NCI-H82 treated with DMSO at 0.1 percent for 48 hours (cell line): ENCODE data around the gene PITX2.

Experiments
- DNase-seq: peaks from one replicate; lab custom pipeline; 2025; ENCODE audit not compliant: unreplicated experiment; lab: John Stamatoyannopoulos, UW

Gene PITX2

DNA sequence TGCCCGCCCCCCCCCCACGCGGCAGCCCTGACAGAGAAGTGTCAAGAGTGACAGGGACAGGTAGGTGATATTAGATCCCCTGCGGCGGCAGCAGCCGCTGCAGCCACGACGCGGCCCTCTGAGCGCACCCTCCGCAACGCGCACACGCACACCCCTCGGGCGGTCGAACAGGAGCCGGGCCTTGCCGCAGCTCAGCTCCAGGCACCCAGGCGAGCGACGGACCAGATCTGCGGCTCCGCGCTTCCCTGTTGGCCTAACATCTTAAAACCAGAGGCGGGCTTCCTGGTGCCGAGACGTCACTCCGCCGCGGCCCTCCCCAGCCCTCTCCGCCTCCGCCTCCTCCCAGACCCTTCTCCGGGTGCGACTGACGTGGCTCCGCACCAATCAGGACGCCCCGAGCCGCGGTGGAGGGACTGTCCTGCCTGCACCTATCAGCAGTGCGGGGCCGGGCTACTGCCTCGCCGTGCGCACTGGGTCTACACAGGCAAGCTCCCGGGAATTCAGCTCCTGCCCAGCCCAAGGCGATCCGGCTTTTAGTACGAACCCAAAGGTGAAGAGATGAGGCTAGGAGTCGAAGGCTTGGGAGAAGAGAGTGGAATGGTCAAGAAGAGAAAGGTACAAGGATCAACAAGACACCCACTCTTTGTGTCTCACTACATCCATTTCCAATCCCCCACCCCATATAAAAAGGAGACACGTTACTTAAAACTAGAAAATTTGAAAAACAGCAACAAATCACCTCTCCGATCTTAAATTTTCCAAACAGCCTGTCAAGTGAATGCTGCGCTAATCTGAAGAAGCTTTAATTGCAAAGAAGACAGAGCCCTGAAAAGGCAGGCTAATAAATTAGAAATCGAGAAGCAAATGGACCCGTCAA, at the start of gene PITX2:
Gene PITX2, minus strand, starts transcription at position 237 of the 877 bp plus-strand sequence. CDS start 617 bp downstream, outside the sequence.
- peak; percentile 81 for DNase-seq

DNA sequence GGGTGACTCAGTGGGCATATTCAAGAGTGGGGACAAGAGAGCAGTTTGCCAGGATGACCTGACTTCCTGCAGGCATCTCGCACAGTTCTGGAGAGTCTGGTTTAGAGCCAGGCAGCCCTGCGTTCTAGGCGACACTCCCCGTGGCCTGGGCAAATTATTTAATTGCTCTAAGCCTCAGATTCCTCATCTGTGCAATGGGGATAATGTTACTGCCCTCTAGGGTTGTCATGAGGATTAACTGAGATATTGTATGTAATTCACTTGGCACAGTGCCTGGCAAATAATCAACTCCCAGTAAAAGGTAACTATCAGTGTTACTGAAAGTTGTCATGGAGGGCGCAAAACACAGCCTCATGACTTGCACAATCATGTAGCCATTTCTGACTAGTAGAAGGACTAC, 48.8 kb upstream of the PITX2 start:
- no peak for DNase-seq

DNA sequence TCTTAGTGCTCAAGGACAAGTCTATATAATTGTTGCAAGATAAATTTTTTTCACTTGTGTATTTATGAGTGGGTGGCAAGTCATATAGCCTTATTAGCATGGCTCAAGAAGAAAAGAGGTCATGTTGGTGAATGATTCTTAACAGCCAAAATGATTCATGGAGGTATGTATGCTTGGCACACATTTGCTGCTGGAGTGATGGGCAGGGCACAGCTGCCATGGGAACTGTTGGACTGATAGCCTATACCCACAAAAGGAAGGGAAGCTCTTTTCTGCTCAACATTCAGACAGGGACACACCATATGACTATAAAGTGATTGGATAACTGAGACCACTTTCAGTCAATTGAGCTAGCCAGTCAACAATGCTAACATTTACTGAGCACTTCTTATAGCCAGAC, 46.8 kb upstream of the PITX2 start:
- DNase-seq, result no peak

DNA sequence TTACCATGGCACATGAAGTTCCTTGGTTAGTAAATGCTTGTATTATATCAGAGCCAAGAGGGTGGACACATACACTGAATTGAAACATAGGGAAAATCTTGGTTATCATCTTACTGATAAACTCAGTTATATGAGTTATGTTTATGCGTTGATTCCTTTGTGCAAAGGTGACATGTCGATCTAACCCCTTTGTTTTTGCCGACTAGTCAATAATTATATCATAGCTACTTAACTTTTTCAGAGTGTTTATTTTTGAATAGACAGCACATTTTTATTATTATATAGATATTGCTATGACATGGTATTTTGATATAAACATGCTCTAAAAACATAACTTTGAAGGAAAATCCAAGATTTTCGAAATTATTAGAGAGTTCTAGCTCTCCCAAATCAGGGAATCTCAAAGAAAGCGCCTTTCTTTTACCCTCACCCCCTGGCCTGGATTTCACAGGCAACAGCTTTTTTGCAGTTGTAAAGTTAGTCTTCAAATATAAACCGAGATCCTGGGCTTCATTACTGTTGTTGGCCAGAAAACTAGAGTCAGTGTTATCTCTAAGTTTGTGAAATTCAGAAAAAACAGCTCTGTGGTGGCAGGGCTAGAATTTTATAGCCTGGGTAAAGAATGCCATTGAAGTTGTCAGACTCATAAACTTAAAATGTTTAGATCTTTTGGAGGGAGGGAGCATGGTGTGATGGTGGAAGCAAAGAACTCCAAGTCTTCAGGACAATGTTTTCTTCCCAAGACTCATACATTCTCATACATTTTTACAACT, 45.8 kb upstream of the PITX2 start:
- no peak for DNase-seq

DNA sequence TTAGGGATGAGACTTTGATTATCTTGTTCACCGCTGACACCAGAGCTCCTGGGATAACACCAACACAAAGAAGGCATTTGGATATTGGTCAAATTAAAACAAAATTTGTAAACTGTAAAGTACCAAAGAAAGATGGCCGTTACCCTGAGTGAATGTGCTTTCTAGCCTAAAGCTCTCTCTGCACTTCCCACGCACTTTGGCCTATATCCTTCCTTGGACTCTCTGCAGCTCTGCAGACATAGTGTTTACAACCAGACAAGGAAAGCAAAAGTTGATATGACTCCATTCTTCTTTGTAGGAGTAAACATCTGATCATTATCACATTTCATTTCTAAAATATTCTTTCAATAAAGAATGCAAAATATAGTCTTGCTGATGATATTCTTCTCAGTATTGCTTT, 44.8 kb upstream of the PITX2 start:
- no peak for DNase-seq

DNA sequence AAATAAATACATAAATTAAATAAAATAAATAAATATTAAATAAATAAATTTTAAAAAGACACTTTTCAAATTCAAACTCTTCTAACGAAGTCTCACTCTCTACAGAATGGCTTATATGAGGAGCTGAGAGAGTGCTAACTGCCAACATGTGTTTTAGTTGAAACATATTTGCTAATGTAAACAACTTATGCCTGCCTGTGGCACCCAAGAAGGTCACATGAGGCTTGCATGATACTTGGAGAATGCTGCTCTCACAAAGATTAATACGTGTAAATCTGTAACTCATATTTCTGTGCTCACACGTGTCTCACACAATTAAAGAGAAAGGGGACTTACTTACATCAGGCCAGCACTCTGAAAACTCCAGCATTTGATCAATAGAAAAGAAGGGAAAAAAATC, 43.2 kb upstream of the PITX2 start:
- no peak for DNase-seq

DNA sequence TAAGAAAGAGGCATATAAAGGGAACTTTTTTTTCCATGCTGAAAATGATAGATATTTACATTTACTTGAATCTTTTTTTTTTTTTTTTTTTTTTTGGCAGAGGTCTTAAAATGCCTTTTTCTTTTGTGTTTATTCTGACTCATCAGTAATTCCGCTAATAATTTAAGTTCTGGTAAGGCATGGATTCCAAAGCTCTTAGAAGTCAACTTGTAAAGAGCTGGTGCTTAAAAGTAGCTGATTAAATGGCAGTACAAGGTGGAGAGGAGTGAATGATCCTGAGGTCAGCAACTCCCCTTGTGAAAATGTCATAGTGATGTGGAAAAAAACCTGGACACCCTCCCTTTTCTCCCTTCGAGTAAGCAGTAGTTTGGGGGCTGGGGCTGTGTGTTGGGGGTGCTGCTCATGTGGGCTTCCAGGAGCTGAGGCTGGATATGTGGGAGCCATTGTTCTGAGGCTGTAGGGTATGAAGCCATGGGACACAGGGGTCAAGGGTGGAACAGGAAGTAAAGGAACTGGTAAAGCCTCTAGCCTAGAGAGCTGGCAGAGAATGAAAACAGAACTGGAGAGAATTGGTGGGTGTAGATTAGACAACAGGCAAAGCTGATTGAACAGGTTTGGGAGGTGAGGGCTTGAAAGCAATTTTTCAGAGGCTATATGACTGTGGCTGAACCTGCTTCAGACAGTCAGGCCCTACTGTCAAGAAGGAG, 41.0 kb upstream of the PITX2 start:
- no peak for DNase-seq

DNA sequence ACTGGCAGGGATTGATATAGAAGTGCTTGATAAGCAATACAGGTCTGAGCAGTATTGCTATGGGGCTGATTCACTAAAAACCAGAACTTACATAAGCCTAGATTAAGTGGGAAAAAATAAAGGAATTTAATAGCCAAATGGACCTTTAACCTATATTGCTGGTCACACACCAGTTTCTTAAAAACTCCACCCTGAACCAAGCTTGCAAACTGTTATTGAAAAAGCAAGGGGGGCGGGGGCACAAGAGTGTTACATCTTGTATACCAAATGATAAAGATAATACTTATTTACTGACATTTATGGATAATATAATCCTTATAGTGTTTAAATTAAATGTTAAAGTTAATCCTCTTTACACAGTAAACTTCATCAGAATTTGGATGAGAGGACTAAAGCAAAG, 40.3 kb upstream of the PITX2 start:
- no peak for DNase-seq

DNA sequence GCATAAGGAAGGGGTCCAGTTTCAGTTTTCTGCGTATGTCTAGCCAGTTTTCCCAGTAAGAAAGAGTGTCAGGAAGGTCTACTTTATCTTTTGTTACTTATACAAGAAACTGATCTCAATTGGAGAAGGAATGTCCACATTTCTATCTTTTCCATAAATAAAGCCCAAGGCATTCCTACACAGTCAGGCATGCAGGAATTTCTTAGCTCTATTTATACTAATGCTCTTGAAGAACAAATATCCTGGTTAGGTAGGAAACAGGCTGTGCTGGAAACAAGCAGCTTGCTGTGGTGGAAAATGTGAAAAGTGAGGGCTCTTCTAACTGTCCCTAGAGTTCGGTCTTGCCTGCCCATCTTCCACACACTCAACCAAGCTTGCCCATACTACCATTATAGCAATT, 37.9 kb upstream of the PITX2 start:
- no peak for DNase-seq

DNA sequence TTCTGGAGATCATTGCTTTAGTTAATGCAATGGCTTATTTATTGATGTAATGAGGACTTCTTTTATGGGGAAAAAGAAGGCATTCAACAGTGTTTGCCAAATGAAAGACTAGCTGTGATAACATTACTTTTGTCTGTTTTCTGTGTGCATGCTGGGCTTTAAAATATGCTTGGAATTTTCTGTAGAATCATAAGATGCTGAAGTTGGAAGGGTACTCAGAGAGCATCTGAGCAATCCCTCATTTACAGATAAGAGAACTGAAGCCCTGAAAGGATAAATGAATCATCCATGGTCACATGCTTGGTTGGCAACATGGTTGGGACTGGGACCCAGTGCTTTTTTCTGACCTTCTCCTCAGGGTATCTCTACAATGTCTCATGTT, 31.4 kb upstream of the PITX2 start:
- no peak for DNase-seq

DNA sequence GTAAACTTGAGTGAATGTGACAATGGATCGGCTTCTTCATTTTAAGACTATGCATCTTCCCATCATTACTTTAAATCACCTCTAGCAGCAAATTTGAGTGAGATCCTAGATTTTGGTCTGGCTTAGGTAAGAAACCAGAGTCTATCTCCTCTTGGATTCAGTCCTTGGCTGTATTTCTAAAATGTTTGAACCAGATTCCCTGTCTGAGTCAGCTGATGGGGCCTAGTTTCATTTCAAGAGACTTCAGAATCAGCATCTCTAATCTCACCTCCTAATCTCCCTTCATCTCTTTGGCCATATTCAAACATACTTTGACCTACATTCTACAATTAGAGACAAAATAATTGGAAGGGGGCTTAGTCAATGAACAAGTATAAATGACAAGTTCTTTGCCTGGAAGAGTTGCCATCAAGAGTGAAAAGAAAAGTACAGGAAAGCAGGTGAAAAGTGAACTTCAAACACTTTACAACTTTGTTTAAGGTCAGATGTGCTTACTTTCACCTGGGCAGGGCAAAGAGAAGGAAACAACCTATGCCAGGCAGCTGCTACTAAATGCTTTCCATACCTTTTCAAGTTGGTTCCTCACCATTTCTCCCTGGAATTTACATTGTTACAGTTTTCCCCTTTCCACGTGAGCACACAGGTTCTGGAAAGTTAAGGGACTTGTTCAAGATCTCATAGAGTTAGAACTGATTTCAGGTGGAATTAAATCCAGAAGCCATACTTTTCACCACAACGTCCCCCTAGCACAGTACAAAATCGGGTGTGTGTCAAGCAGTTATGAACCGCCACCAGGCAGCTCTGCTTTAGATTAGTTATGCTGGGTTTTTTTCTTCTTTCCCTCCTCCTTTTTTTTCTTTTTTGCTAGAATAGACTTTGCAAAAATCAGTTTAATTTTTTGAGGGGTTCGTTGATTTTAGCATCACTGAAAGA, 30.7 kb upstream of the PITX2 start:
- DNase-seq, result no peak

DNA sequence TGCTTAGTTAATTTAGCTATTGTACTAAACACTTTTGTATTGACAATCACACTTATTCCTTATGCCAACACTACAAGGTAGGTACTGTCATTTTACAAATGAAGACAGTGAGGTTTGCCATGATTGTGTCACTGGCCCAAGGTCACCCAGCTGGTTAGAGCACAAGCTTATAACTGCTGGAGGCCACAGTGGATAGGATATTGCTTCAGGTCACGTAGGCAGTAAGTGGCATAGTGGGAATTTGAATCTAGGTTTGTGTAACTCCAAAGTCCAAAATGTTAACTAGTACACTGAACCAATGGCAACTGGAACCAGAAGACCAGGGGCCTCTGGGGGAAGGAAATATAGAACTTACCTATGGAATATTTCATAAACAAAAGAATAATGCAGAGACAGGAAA, 21.1 kb upstream of the PITX2 start:
- DNase-seq, result no peak

DNA sequence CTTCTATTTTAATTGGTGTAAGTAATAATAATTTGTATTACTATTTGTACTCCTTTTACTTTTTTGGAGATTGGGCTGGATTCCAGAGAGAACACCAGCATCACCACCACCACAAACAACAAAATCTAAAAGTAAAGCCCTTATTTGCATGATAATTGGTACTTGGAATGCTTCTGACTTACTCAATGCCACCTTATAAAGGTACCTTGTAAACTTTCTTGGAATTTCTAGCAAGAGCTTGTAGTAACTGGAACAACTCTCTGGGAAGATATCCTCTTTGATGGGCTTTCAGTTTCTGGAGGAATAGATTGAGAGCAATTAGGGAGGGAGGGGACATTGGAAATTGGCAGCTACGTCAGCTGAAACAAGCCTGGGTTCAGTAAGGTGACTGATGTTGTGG, 20.2 kb upstream of the PITX2 start:
- no peak for DNase-seq

DNA sequence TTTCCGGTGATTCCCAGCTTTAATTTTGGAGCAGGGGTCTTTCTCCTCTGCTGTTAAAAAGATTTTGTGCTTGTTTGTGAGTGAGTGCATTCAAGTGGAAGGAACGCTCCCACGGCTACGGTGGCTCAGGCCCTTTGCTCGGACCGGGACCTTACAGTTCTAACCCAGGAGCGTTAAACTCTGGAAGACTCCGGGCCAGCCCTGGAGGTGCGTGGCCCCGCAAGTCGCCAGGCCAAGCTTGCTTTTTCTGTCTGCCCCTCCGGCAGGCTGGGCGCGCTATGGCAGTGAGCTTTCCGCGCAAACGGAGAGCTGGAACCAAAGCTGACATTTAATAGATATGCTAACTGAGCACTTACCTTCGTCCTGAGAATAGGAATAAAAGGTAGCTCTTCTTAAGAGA, 18.3 kb upstream of the PITX2 start:
- DNase-seq, result no peak

DNA sequence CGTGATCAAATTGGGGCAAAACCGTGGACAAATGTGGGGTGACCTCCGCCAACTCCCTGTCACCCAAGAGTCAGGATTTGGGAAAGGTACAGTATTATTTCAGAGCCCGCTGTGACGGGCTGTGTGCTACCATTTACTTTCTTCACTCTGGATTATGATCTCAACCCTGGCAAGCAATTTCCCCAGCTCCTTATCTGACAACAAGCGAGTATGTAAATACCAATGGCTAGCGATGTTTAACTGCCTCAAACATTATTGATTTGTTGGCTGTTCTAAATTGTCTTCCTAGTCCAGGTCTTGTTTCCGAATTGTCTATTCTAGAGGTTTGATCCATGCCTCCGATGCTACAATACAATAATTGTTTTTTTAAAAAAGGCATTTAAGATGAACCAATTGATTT, 17.7 kb upstream of the PITX2 start:
- no peak for DNase-seq

DNA sequence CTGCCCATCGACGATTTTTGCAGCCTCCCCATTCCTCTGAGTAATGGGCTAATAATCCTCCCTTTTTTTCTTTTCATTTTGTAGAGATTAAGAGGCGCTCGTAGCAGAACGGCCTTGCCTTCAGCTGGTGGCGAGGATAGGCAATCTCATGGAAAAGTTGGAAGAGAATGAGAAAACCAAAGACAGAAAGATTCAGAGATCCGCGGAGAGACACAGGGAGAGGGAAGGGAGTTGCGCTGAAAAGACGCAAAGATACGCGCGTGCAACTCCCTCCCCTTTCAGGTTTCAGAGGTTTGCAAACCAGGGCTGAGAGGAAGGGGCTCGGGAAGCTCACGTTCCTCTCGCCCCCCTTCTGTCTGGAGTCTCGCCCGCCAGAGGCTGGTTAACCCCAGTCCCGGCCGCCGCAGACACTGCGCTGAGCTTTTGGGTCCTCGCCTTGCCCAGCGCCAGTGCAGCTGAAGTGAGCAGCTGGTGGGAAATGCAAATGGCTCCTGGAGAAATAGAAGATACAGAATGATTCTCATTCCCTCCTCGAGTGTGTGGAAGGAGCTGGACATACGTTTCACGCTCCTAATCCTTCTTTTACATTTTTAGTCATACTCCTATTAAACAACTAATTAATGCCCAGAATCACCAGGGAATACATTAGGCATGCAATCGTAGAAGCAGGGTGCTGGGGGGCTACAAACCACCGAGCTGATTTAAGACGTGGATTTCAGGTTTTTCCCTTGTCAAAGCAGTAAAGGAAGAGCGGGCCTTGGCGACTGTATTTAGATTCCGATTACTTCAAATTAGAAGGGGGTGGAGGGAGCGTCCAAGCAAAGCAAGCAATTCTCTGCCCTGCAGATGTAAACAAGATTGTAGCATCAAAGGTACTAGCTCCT, 16.6 kb upstream of the PITX2 start:
- no peak for DNase-seq

DNA sequence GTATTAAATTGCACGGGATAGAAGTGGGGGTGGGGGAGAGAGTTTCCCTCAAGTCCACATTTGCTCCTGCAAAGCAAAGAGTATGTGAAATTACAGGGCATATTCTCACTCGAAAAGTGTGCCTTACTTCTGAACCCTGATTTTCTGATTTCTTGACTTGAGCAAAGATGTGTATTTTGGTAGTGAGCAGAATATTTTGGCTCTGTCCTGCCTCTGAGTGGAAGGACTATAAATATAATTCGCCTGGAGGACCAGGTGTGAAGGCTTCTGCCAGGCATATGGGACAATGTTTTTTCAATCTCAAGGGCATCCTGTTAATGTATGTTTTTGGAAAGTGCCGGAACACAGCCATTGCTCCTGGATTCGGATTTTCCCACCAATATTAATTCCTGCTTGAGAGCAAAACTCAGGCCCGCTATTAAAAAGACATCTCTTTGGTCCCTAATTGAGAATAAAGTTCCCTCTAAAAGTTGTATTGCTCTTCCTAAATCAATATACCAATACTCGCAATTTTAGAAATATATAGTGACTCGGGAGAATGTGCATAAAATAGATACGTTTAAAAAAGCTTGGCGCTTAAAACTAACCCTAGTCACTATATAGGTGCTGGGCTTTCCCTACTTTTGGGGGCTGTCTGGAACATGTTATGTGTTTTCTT, 15.3 kb upstream of the PITX2 start:
- no peak for DNase-seq

DNA sequence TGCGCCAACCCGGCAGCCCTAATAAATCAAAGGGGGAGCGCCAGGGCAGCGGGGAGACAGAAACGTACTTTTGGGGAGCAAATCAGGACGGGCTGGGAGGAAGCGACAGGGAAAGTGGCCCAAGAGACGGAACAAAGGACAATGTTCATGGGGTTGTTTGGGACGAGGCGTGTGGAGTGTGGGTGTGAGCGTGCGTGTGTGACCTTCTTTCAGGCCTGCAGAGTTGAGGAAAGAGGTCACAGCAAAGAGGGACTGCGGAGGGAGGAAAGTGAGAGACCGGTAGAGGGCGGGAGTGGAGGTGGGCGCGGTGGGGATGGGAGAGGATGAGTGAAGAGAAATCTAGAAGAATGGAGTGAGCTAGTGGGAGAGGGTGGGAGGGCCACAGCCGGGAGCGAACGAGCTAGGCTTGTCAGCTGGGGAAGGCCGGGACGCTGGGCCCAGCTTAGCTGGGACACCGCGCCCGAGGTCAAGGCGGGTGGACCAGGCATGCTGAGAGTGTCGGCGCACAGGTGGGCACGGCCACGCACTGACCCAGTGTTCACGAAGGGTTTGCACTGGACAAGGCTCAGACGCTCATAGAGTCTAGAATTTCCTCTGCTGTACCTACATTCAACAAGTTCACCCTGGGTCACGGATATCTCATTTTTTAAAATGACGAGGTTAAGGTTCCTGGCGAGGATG, 14.7 kb upstream of the PITX2 start:
- DNase-seq, result no peak
